AG20443 (cell line): ENCODE results near the gene PRR22.

Experiments
- DNase-seq: peaks from one replicate; pipeline ENCODE4 v3.0.0; 2012; ENCODE audit warnings: low spot score, mixed read lengths

PRR22 gene

DNA sequence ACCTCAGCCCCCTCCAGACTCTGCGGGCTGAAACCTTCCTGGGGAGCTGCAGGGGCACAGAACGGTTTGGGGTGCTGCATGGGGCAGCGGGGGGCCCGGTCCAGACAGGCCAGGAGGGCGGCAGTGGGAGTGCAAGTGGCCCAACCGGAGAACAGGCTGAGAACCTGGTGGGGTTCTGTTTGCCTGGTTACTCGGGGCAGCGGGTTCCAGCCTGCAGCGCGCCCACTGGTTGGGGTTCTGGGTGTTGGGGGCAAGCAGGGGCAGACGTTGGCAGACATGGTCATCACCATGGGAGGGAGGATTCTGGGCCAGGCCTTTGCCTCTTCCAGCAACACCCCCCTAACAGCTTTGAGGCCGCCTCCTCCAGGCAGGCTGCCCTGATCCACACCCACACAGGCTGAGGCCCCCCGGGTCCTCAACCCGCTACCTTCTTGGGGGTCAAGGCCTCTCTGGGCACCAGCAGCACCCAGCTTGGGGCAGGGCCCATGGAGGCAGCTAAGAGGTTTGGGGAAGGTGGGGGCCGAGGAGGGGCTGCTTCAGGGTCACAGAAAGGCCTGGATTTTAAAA is at the start of gene PRR22:
PRR22 (minus strand) TSS at position 166 of the 567 bp plus-strand sequence; CDS start at position 80, 86 bp downstream.
- no peak for DNase-seq

DNA sequence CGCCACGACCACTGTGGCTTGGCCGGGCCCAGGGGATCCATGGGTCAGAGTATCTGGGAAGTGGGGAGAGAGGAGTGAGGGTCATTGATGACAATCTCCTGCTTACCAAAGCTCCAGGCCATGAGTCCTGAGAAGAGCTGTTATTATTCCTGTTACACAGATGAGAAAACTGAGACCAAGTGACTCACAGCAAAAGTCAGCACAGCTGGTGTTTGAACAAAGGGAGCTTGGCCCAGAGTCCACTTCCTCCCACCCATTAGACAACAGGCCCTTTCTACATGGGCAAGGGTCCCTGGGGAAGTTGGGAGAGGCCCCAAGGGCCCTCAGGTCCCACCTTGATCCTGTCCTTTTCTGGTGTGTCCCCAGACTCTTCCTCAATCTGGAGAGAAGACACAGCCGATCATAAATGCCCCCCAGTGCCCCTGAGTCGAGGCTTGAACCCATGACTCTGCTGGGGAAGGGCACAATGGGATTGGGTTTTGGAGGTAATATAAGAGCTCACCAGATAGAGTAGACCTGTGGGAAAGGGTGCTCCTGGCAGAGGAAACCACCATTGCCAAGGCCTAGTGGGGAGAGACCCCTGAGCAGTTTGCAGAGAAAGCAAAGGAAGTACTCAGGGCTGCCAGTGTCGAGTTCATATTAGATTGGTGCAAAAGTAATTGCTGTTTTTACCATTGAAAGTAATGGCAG is 48.1 kb upstream of the PRR22 start:
- DNase-seq: peak; percentile 5

DNA sequence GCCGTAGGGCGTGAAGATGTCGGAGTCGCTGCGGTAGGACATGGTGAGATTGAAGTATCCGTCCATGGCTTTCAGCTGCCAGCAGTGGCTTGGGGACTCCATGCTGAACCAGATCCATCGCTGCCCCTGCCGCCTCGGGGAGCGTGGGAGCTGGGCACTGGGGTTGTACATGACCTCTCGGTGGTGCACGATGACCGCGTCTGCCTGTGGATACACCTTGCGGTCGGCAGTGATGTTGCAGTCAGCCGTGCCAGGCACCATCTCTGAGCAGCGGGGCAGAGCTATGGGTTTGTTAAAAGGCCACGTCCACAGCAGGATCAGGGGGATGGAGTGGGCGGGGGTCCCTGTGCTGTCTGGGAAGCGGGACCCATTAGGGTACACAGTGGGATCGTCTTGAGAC is 47.5 kb upstream of the PRR22 start:
- DNase-seq: no peak

DNA sequence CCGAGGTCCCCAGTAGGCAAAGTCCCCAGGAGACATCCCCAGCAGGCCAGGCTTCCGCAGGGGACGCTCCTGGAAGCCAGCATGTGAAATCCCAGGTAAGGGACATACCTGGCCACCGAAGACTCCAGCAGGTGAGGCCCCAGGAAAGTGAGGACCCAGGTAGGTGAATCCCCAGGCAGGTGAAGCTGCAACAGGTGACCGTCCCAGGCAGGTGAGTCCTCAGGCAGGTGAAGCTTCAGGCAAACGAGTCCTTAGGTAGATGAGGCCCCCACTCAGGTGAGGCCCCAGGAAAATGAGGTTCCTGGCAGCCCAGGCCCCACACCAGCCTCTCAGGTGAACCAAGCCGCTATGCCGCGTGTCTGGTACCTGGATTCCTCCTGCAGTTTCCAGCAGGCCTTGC is 46.6 kb upstream of the PRR22 start:
- no peak for DNase-seq

DNA sequence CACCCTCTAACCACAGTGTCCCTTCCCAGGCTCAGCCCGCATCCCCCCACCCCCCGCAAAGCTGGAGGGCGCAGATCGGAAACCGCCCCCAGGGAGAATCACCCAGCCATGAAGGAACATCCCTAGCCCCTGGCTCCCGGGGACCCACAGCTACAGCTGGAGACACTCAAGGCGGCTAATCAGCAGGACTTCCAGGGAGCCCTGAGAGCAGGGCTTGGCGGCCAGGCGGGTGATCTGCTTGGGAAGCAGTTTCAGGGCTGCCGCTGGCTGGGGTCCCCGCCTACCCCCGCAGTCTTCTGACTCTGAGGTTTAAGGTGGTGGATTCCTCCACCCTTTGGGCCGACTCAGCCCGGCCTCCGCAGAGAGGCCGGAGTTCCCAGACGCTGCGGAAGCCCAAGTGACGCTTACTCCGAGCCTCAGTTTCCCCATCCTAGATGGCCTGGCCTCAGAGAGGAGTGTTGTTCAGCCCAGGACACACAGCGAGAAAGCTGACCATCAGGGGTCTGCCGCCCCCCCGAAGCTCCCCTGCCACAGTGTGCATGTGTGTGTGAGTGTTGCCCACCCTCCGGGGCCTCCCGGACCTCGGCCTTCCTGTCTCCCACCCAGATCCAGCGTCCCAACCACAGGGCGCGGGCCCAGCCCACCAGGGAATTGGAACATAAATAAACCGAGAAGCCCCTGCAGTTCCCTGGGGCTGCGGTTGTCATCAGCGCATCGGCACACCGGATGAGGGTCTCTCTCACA is 45.2 kb upstream of the PRR22 start:
- no peak for DNase-seq

DNA sequence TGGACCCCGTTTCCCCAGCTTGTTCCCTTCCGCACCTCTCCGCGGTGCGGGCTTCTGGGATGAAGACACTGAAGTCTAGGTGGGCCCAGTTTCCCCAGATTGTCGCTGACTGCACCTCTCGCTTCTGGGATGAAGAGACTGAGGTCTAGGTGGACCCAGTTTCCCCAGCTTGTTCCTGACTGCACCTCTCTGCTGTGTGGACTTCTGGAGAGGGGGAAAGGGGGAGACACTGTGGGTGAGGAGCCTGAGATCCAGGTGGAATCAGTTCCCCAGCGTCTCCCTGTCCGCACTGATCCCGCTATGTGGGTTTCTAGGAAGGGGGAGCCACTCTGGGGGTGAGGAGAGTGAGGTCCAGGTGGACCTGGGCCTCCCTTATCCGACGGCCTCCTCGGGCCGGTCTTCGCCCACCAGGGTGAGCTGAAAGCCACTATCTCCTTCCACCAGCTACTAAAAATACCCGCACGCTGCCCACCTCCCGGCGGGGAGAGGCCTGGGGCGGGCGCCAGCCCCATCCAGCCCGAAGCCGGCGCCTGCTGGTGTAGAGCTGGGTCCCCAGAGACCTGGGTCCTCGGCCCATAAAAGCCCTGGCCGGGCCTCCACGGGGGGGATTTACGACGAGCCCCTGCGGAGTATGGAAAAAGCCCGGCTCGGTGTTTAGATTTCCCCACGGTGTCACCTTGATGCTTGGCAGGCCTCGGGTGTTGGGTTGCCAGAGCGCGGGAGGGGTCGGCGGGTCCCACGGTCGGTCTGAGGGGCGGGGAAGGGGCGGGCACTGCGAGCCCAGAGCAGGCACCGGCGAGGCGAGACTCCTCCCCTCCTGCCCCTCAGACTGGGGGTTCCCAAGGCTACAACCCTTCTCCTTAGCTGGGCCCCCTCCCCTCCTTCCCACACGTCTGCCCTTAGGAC is 44.4 kb upstream of the PRR22 start:
- DNase-seq: no peak

DNA sequence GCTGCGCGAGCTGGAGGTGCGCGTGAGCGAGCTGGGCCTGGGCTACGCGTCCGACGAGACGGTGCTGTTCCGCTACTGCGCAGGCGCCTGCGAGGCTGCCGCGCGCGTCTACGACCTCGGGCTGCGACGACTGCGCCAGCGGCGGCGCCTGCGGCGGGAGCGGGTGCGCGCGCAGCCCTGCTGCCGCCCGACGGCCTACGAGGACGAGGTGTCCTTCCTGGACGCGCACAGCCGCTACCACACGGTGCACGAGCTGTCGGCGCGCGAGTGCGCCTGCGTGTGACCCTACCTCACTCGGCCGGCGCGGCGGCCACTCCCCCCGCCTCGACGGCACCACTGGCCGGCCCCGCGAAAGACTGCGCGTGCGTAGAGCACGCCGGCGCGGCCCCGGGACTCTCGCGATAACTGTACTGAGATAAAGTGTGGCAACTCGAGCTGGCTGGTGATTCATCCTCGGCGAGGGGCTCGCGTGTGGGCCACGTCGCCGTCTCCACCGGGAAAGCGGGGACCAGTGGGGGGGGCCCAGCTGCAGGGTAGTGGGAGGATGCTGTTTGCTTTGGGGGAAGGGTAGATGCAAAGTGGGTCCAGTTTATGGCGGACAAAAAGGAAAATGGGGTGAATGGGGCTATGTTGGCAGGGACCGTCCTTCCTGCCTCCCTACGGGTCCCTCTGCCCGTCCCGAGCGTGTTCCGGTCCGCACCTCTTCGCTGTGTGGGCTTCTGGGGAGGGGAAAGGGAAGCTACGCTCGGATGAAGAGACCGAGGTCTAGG is 43.5 kb upstream of the PRR22 start:
- peak; percentile 100 for DNase-seq

DNA sequence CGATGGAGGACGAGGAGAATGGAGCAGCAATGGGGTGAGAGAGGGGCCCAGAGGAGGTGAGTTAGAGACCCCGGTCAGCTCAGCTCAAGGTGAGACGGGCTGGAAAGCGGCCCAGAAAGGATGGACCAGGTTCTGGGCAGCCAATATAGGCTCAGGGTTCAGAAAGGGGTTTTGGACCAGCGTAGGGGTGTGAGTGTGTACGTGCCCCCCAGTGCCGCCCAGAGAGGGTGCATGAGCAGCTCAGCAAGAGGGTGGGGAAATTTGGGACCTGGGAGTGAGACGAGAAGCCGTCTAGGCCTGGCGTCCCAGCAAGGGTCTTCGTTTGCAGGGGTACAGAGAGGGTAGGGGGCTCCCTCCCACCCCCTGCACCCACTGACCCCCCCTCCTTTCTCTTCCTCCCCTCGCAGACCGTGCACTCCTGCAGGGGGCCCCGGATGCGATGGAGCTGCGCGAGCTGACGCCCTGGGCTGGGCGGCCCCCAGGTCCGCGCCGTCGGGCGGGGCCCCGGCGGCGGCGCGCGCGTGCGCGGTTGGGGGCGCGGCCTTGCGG is 42.9 kb upstream of the PRR22 start:
- DNase-seq: no peak

DNA sequence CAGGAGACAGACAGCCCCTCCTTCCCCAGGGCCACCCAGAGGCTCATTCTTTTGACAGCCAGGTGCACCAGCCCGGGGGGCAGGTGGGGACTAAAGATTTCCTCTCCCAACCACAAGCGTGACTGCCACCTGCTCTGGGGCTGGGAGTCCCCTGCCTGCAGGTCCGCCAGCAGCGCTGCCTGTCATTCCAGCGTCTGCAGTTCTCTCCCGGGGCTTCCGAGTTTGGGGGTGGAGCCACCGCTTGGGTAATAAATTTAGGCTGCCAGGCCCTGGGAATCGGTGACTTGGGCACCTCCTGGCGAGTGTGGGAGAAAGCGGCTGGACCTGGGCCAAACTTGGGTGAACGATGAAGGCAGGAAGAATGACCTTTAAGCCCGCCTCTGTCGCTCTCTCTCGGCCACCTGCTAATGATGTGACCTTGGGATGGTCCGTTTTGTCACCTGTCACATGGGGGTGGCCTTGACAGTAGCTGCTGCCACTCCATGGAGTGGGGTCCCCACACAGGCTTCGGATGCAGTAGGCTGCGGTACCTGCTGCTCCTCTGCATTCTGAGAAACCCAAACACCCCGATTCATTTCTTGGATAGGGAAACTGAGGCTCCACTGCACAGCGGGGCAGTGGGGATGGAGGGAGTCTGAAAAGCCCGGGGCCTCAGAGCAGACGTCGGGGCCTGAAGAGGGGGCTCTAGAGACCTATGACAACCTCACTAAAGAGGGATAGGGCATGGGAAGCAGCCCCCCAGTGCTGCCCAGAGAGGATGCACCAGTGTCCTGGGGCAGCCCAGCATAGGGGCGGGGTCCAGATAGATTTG is 42.2 kb upstream of the PRR22 start:
- DNase-seq: peak; percentile 45

DNA sequence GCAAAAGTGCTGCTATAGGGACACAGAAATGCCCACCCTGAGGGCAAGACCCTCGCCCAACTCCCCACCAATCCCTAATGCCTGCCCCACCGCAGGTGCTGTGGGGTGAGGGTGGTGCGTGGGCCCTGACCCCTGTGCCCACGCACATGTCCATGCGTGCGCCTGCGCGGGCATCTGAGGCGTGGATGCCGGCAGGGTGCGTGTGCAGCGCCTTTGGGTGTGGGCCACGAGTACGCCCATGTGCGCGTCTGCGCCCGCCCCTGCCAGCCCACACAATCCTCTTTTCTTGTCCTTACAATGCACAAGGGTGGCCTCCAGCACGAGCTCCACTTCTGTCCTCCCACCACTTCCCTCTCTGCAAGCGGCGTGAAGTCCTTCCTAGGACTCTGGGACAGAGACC is 40.6 kb upstream of the PRR22 start:
- no peak for DNase-seq

DNA sequence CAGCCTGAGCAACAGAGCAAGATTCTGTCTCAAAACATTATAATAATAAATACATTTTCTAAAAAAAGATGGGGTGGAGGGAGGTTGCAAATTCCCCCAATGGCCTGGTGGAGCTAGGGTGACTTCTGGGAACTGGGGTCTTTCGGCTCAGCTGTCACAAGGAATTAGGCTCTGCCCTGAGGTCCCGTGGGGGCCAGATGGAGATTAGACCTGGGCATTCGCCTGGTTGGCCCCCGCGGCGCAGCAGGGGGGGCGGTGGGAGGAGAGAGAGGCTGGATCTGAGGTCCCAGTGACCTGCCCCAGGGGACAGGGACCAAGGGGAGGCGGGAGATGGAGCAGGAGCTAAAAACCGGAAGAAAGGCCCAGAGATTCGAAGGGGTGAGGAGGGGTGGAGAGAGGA is 40.2 kb upstream of the PRR22 start:
- DNase-seq: no peak

DNA sequence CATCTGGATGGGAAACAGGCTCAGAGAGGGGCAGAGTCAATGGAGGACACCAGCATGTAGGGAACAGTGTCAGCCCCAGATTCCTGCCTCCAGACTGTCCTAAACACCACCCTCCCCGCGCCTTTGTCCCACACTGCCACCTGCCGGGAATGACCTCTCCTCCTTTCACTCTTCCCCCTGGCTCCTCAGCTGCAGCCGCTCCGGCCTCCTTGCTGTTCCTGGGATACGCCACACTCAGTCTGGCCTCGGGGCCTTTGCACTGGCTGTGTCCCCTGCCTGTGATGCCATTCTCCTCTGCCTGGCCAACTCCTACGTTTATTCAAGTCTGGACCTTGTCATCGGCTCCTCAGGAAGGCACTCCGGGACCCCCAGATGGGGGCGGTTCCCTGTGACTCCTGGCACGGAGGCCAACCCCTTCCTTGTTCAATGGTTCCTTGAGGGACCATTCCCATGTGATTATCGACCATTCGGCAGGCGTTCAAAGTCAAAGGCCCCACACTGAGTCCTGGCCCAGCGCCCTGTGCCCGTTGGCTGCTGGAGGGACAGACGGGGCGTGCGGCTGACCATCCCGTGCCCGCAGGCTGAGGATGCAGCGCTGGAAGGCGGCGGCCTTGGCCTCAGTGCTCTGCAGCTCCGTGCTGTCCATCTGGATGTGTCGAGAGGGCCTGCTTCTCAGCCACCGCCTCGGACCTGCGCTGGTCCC is 39.2 kb upstream of the PRR22 start:
- peak; percentile 40 for DNase-seq

DNA sequence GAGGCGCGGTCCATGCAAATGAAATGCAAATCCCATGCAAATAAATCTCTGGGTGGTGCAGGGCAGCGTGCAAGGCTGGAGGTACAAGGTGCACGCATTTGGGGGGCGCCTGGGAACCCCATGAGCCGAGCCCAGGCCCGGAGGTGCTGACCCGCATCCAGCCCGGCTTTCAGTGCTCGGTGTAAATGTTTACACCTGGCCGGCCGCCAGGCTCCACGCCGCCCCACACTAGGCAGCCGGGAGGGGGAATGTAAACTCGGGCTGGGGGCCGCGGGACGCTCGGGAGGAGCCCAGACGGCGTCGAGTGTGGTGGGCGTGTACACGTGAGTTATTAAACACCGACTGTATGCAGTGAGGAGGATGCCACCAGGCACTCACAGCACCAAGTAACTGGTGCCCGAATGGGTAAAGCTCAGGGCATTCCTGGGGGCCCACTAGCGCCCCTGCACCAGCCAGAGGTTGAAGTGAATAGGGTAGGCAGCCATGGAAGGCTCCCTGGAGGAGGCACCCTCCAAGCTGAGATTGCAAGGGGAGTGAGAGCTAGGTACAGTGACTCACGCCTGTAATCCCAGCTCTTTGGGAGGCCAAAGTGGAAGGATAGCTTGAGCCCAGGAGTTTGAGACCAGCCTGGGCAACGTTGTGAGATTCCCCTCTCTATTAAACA is 37.8 kb upstream of the PRR22 start:
- DNase-seq: no peak

DNA sequence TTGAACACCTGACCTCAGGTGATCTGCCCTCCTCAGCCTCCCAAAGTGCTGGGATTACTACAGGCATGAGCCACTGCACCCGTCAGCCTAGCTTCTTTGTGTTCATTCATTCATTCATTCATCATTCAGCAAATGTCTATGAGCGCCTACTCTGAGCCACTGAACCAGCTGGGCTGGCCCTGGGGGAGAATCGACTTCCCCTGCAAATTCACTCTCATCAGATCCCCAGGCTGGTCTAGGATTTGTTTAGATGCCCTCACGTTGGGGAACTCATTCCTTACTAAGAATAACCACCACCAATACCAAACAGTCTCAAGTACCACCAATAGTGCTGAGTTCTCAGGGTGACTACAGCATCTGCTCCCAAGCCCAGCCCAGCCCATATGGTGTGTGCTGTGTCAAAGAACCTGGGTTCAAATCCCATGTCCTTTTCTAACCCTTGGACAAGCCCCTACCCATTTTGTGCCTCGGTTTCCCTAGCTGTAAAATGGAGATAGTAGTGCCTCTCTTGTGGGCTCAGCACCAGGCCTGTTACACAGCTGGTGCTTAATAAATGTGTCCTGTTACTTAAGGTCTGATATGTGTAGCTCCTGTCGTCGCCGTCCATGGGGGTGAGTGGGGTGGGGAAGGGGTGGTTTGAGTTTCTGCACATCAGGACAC is 37.1 kb upstream of the PRR22 start:
- DNase-seq: no peak

DNA sequence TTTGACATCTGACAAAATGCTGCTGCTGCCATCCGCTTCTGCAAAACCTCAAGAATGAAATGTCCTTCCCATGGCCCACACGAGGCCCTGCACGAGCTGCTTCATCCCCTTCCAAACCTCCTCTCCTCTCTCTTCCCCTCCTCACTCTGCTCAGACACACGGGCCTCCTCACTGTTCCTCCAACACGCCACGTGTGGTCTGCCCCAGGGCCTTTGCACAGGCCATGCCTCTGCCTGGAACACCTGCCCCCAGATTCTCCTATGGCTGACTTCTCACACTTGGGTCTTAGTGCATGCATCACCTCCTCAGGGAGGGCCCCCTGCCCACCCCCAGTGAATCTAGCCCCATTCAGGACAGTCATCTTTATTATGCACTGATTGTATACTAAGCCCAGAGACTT is 36.2 kb upstream of the PRR22 start:
- DNase-seq: no peak

DNA sequence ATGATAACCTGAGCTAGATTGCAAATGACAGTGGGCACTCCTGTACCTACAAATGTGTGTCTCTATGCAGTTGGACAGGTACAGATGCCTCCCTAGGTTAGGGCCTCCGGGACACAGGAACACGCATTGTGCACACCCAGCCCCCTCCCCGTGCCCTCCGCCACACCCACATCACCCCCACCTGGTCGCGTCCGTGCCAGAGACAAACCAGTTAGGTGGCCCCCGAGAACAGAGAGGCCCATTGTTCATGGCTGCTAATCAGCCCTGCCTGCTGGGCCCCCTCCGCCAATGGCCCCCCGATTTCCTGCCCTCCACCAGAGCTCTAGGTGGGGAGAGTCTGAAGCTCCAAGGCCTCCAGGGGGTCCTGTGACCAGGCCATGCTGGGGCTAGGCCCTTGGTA is 34.0 kb upstream of the PRR22 start:
- no peak for DNase-seq

DNA sequence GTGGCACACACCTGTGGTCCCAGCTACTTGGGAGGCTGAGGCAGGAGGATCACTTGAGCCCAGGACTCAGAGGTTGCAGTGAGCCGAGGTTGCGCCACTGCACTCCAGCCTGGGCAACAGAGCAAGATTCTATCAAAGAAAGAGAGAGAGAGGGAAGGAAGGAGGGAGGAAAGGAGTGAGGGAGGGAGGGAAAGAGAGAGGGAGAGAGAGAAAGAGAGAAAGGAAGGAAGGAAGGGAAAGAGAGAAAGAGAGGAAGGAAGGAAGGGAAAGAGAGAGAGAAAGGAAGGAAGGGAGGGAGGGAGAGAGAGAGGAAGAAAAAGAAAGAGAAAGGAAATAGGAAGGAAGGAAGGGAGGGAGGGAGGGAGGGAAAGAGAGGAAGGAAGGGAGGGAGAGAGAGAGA is 32.7 kb upstream of the PRR22 start:
- no peak for DNase-seq

DNA sequence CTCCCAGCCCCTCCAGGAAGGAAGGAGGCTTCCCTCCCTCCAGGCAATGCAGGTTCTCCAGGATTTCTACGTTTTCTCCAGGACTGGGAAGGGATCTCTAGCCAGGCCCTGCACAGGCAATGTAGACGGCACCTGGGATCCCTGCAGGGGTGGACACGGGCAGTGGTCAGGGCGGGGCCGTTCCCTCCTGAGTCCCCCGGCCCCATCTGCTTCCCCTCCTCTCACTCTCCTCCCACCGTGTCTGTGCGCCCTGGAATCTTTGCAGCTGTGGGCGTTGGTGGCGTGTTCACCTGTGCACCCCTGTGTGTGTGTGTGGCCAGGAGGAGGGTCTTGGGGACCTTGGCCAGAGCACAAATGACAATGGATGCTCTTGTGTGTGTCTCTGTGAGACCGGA is 30.3 kb upstream of the PRR22 start:
- DNase-seq: no peak
